Thoracic aorta (tissue), 2 donors: Measurements from ENCODE around the gene ORM2. TPM values are rescaled to one million over a fixed set of nuclear protein-coding genes. Genes with fewer than 3 reads are reported as not detected.
A peak's percentile ranks its signal among the peaks of the same experiment; 100 is the strongest.

Source experiments
- ATAC-seq: fragments of 150-250 bp; one replicate; pipeline ENCODE4 v1.8.0; 2017; ENCODE audit warnings: low read depth; ENCODE audit not compliant: insufficient number of reproducible peaks, low FRiP score
- DNase-seq: peaks from one replicate; pipeline ENCODE4 v3.0.0-alpha.2; 2020; ENCODE audit warnings: low spot score
- H3K27ac ChIP-seq, 2 donors: fragments of 200-600 bp; sonication (generic); 1 replicate in 1 of 2; 2 replicates in 1 of 2; pipeline ENCODE4 v1.5.1; 2016; ENCODE audit warnings: mild to moderate bottlenecking in 2 of 2, moderate library complexity in 2 of 2
- H3K27me3 ChIP-seq: fragments of 200-600 bp; sonication (generic); replicated peaks from 2 replicates; pipeline ENCODE4 v1.6.0; 2016; ENCODE audit warnings: mild to moderate bottlenecking; ENCODE audit not compliant: insufficient read depth
- H3K36me3 ChIP-seq: fragments of 200-600 bp; sonication (generic); one replicate; pipeline ENCODE4 v1.5.1; 2016
- H3K4me1 ChIP-seq, 2 donors: fragments of 200-600 bp; sonication (generic); 1 replicate in 1 of 2; 2 replicates in 1 of 2; pipeline versions ENCODE4 v1.5.1 to v1.6.0; 2016; ENCODE audit warnings: low read depth in 2 of 2, mild to moderate bottlenecking in 1 of 2; ENCODE audit not compliant: control insufficient read depth in 1 of 2
- H3K4me3 ChIP-seq: fragments of 200-600 bp; sonication (generic); 2 replicates; pipeline ENCODE4 v1.5.1; 2016; ENCODE audit warnings: mild to moderate bottlenecking
- H3K9me3 ChIP-seq: fragments of 200-600 bp; sonication (generic); 2 replicates; pipeline ENCODE4 v1.5.1; 2016
- CTCF ChIP-seq: fragments of 200-600 bp; sonication (generic); IDR thresholded peaks from one replicate; pipeline ENCODE4 v1.5.1; 2019; ENCODE audit warnings: antibody characterized with exemption
- total RNA-seq, 2 donors: library from RNA; depleted of rRNA; stranded (reverse); fragments of >200 nt; gene quantifications; one replicate each; pipeline versions ENCODE4 v1.1.0 to v1.2.3, GENCODE V29; 2016

Gene ORM2
- total RNA-seq, 2 donors from 2014 or later = not detected

GRCh38 chr9:114367772-114368569 lies 38.3 kb downstream of the ORM2 start:
- peak overlapping the region; percentile 25 to 65 for H3K27ac ChIP-seq
- ATAC-seq (no peak), DNase-seq (no peak)
- no peak for TF ChIP-seq CTCF
- H3K4me3 ChIP-seq = no peak overlapping the region
- peaks cover 34 to 46% of the 10 kb centered on the region in 2 donors for H3K4me1 ChIP-seq
- no peaks in the 10 kb centered on the region for H3K9me3 ChIP-seq
- H3K36me3 ChIP-seq = peaks cover 28% of the 10 kb centered on the region
- H3K27me3 ChIP-seq = no peaks in the 10 kb centered on the region

GRCh38 chr9:114369216-114370130 lies 39.8 kb downstream of the ORM2 start:
- no peak for TF ChIP-seq CTCF
- Histone ChIP-seq H3K9me3 (no peaks in the 10 kb centered on the region), H3K4me1 (peaks cover 35 to 50% of the 10 kb centered on the region in 2 donors), H3K27ac (peak overlapping the region; percentile 24 to 74), H3K27me3 (no peaks in the 10 kb centered on the region), H3K4me3 (no peak overlapping the region), H3K36me3 (peaks cover 18% of the 10 kb centered on the region)
- ATAC-seq = no peak
- DNase-seq = no peak

GRCh38 chr9:114370251-114370967 lies 40.7 kb downstream of the ORM2 start:
- peaks cover 15% of the 10 kb centered on the region for H3K36me3 ChIP-seq

GRCh38 chr9:114370968-114371320 lies 41.3 kb downstream of the ORM2 start:
- no peak for TF ChIP-seq CTCF
- peaks cover 31 to 47% of the 10 kb centered on the region in 2 donors for H3K4me1 ChIP-seq
- H3K4me3 ChIP-seq = no peak overlapping the region
- H3K36me3 ChIP-seq = peaks cover 15% of the 10 kb centered on the region
- ATAC-seq = no peak
- DNase-seq = no peak
- H3K27ac ChIP-seq = peak overlapping the region; percentile 24 to 74
- no peaks in the 10 kb centered on the region for H3K27me3 ChIP-seq
- H3K9me3 ChIP-seq = no peaks in the 10 kb centered on the region

More at GRCh38 chr9:114370251-114370967, 40.7 kb downstream of the ORM2 start:
- no peaks in the 10 kb centered on the region for H3K27me3 ChIP-seq
- peak overlapping the region; percentile 24 to 74 for H3K27ac ChIP-seq
- DNase-seq = no peak
- no peak overlapping the region for H3K4me3 ChIP-seq
- ATAC-seq = no peak
- H3K4me1 ChIP-seq = peaks cover 35 to 50% of the 10 kb centered on the region in 2 donors
- no peak for TF ChIP-seq CTCF
- H3K9me3 ChIP-seq = no peaks in the 10 kb centered on the region
